ENCODE measurements around the gene LMO1.

Gene LMO1

DNA sequence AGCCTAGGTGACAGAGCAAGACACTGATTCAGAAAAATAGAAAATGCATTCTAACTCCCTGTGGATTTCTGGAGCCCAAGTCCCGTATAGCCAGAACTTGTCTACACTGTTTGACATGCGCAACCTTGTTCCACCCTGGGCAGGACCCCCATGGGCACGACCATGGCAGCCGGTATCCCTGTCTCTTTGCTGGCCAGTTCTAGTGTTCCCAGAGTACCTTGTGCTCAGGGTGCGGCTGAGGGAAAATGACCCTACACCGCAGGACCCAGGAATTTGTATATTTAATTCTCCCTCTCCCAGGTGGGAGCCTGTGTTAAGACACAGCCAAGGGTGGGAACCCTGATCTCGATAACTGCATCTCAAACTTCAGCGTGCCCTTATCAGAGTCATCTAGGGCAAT is 58.1 kb downstream of the LMO1 start:
- no peak for DNase-seq (ENCODE audit: low spot score)

- no peak for DNase-seq (ENCODE audit: low spot score)
Measured at GRCh38 chr11:8204596-8204995, 59.1 kb downstream of the LMO1 start.

GRCh38 chr11:8204025-8204424 is 59.7 kb downstream of the LMO1 start:
- DNase-seq (ENCODE audit: low spot score), result no peak

- no peak for DNase-seq (ENCODE audit: low spot score)
Measured at GRCh38 chr11:8203414-8203715, 60.3 kb downstream of the LMO1 start.

DNA sequence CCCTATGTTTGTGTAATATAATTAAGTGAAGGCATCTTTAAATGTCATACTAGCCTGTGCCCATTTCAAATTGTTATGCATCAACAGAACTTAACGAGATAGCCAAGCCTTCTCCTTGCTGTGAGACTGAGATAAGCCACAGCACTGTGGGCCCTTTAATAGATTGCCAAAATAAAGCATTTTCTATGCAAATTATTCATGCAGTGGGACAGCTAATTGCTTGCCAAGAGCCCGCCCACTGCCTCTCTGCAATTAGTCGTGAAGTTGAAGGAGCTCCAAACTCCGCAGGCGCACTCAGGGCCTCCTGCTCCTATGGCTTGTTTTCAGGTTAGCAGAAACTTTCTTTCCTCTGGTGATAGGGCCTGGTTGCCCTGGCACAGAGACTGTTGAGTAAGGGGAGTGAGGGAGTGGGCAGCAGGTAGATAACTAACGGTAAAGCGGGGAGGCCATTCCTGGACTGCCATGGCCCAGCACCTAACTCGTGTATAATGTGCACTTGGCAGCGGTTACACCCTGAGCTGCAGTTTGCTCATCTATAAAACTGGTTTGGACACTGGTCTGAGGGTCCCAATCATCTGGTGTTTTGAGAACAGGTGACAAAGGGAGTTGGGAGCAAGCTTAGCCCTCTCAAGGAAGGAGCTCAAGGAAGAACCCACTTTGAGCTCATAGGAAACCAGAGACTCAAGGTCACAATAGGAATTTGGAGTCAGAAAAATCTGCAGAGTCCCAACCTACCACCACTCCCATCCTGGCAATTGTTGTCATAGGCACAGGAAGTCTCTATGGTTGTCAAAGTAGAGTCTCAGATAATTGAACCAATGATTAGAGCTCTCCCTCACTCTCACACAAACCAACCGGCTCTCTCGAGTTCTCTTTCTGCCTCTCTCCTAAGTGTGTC is 60.9 kb downstream of the LMO1 start:
- DNase-seq (ENCODE audit: low spot score), result no peak

DNA sequence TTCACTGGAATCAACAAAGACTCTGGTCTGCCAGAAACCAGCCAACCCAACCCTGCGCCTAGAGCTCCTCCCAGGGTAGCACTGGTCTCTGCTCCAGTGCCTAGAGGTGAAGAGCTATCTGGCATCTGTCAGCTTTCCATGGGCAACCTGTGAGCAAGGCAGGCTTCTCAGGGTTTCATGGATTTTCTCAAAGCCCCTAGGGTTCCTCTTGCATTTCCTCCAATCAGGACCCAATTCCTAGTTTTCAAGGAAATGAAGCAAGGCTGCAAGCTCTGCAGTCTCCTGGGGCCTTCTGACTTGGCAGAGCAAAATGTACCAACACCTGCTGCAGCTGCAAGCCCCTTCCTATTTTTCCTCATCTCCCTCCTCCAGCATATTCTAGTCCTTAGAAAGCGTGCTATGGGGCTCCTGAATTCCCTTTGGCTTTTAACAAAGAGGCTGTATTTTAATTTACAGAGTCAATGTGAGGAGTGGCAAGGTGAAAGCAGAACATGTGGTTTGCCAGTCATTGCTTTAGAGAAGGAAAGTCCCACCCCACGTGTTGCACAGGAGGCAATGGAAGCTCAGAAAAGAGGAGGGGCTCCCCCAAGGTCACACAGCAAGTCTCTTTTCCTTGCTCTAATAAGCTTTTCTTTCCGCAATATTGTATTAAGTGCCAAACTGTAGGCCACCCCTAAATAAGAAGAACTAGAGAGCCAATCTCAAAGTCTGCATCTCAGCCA is 61.9 kb downstream of the LMO1 start:
- no peak for DNase-seq (ENCODE audit: low spot score)

GRCh38 chr11:8199676-8200075 is 64.0 kb downstream of the LMO1 start:
- no peak for DNase-seq (ENCODE audit: low spot score)

DNA sequence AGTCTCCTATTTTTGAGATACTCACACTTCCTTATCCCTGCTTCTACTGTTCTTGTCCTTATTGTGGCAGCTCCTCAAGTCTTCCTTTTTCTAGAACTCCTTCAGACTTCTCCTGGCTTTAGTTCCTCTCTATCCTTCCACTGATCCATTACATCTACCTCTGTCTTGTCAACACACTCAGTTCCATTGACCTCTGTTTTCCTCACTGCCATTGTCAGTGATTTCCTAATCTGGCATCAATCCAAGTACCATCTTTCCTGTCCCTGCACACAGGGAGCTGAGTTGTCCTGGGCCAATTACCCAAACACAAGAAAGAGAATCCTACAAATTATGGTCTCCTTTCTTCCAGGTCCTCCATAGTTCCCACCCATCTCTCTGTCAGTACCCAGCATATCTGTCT is 66.9 kb downstream of the LMO1 start:
- no peak for DNase-seq (ENCODE audit: low spot score)

- no peak for DNase-seq (ENCODE audit: low spot score)
Measured at GRCh38 chr11:8194956-8195355, 68.7 kb downstream of the LMO1 start.

- DNase-seq (ENCODE audit: low spot score), result no peak
Measured at GRCh38 chr11:8192896-8193209, 70.8 kb downstream of the LMO1 start.

- DNase-seq (ENCODE audit: low spot score), result peak; percentile 52
Measured at GRCh38 chr11:8192016-8192895, 71.4 kb downstream of the LMO1 start.

GRCh38 chr11:8190431-8190830 is 73.2 kb downstream of the LMO1 start:
- DNase-seq (ENCODE audit: low spot score), result no peak

GRCh38 chr11:8186429-8186828 is 77.2 kb downstream of the LMO1 start:
- no peak for DNase-seq (ENCODE audit: low spot score)

DNA sequence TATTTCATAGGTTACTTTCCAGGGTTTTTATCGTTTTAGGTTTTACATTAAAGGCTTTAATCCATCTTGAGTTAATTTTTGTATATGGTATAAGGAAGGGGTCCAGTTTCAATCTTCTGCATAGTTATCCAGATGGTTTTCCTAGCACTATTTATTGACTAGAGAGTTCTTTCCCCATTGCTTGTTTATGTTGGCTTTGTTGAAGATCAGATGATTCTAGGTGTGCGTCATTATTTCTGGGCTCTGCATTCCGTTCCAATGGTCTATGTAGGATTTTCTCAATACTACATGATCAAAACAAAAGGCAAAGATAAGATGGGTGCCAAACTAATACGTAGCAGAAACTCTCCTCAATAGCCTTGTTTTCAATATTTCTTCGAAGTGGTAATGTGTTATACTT is 80.6 kb downstream of the LMO1 start:
- no peak for DNase-seq (ENCODE audit: low spot score)

GRCh38 chr11:8180469-8180868 is 83.2 kb downstream of the LMO1 start:
- DNase-seq (ENCODE audit: low spot score), result no peak

DNA sequence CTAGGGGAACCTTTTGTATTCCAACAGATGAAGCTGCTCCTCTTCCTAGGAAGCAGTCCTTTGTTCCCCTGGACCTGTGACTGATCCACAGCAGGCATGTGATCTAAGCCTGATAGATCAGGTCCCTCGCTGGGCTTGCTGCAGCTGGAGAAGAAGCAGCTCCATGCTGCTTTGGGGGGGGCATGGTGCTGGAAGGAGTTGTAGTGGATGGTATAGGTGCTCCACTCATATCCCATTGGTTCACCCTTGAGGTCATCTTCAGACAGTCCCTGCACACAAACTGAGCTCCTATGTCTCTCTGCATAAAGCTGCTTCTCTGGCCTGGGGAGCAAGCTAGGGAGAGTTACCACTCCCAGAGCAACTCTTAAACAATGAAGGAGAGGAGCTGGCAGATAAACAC is 85.4 kb downstream of the LMO1 start:
- DNase-seq (ENCODE audit: low spot score), result no peak

- no peak for DNase-seq (ENCODE audit: low spot score)
Measured at GRCh38 chr11:8177136-8177535, 86.5 kb downstream of the LMO1 start.
